Fibroblast of upper back skin (primary cell): Measurements from ENCODE around the gene C11orf98.
"Not testable (repeated sequence)": the region's sequence is repeated elsewhere in the genome, so short reads cannot be mapped to it uniquely, and the experiment has no call there.

Experiments used
- DNase-seq: peaks from one replicate; pipeline ENCODE4 v3.0.0-alpha.2; 2013

C11orf98 gene

DNA sequence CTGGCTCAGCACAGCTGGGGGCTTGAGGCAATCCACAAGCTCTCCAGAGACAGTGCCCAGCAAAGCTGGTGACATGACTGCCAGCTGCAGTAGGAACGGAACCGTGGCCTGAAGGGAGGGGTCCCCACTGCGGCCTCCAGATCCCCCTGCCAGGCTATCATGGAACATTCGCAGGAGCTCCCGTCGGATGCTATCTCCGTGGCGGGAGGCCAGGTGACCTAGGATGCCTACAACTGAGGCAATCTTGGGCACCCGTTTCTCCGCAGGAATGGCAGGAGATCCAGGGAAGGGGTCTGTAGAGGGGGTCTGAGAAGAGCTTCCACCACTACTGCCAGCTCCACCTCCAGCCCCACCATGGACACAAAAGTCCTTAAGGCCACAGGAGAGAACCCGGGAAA is 16.0 kb downstream of the C11orf98 start:
- DNase-seq = no peak

DNA sequence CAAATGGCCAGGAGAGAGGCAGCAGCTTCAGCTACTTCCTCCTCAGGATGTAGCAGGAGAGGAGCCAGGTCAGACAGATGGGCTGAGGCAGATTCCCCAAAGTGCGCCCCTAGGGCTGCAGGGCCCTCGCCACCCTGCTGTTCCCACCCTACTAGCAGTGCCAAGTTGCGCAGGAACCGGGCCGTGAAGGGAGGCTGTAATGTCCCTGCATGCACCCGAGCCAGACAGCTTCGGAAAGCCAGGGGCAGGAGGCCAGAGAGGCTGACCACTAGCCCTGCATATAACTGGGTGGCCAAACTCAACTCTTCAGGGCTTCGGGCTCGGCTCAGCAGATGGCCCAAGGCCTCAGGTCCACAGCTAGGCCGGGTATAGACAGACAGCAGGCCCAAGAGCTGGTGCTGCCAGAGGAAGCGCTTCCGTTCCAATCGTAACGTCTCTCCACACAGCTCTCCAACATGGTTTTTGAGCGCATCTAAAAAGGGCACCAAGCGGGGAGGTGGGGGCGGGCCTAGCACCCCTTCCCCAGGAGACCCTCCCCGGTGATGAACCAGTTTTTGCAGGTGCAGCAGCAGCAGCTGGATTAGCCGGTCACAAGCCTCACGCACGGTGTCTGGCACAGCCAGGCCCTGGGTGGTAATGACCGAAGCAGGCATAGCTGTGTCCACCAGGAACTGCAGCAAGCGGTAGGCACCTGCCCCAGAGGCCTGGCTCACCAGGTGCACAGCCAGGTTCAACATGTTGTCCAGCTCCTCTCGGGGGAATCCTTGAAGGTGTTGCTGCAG is 16.6 kb downstream of the C11orf98 start:
- no peak for DNase-seq

DNA sequence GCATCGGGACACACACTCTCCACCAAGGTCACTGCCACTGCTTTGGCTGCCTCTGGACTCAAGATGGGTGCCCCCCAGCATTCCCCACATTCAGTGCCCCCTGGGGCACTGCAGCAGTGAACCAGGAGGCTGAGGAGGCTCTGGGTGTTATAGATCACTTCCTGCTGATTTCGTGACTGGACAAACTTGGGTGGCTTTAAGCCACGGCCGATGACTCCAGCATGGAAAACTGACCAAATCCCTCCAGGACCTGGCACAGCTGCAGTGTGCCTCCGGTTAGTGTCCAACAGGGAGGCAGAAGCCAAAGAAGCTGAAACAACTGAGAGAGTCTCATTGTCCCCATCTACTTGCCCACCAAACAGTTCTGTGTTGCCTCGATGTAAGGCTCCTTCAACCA is 17.4 kb downstream of the C11orf98 start:
- no peak for DNase-seq

DNA sequence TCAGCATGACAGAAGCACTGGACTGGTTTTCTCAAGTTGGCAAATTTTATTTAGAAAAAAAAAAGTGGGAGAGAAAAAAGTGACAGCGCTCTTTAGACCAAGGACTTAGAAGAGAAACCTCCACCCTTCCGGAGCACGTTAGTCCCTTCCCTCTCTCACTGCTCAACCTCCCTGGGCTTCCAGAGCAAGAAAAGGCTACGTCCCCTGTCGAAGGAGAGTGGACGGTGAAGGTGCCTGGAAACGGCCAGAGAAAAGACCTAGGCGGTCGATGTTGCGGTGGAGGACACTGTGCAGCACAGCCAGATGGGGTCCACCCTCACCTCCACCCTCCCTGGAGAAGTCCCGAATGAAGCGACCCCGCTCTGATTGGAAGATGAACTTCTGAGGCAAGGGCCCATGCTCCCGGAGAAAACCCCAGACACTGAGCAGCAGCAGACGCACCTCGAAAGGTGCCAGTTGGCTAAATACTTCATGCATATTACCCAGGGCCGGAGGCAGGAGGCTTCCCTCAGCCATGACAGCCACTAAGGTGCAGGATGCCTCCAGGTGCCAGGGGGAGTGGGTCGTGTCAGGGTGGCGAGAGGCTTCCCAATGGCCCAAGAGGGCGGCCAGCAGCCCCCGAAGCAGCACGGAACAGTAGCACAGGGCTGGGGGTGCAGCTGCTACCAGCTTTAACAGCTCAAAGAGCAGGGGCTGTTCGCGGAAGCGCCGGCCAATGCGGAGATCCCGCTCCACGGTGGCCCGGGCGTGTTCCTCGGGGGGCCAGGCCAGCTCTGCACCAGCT is 18.0 kb downstream of the C11orf98 start:
- DNase-seq = no peak

DNA sequence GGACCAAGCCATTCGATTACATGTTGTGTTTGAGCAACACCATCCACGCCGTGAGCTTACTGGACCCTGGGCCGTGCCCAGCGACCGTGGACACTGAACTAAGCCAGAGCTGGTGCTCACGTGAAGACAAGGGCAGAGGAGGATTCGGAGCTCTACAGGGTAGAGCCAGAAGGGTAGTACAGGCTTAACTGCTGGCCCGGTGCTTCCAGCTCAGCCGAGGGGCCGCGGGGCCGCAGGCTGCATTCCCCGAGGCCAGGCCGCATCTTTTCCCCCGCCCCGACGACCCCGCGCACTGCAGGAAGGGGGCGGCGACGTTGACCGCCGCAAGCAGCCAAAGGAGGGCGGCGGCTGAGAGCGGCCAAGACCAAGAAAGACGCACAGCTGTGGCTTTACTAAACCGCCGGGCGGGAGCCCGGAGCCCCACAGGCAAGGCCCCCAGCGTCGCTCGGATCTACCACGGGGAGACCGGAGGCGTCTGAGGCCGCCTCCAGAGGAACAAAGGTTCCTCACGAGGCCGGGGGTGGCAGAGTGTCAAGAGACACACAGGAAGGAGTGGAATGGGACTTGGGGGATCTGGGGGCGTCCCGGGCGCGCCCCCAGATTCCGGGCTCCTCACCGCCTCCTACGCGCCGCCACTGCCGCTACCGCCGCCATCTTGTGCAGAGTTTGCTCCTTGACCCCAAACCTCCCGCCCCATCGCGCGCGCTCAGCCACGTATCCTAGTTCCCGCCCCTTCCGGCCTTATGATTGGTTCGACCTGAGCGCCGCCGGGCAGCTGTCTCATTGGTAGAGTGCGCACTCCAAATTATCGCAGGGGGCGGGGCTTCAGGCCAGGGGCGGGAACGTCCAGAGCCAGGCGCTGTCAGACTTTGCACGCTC is 18.8 kb downstream of the C11orf98 start, which contains the start of gene GANAB:
Gene GANAB, minus strand, starts transcription at position 668 of the 879 bp plus-strand sequence. Its CDS starts 14 bp downstream, at position 654.
- DNase-seq = peak; percentile 97

DNA sequence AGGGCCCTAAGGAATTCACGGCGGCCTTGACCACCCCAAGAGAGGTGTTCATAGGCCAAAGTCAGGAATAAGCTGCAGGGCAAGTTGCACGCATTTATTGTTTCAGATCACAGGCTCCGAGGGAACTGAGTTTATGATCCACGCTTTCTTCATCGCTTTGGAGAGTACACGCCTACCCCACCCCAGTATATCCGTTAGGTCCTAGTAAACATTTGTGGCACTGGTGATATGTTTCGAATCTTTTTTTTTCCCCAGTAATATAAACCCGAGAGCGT is 19.4 kb downstream of the C11orf98 start:
- DNase-seq = no peak

DNA sequence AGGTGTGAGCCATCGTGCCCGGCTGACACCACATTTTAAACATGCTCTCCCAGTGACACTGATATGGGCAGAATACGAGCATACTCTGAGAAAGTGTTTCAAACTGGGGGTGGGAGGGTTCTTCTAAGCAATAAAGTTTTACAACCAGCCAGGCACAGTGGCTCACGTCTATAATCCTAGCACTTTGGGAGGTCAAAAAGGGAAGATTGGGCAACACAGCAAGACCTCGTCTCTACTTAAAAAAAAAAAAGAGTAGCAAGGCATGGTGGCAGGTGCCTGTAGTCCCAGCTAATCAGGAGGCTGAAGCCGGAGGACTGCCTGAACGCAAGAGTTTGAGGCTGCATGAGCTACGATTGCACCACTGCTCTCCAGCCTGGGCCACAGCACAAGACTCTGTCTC is 20.8 kb downstream of the C11orf98 start:
- DNase-seq = no peak

DNA sequence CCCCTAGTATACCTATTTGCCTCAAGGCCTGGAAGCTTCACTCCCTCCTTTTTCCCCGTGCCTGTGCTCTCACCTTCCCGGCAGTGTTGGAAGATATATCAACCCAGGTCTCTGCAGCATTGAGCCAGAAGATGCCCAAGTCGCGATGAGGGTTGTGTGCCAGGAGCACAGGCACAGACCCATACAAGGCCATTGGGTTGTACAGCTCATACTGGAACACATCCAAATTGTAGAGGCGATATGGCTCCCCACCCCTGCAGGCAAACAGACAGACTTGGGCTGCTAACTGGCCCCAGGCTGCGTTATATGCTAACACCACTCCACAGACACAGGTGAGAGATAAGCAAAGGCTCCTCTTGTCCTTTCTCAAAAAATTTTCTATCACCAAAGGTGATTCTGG is 32.5 kb downstream of the C11orf98 start:
- DNase-seq = no peak

DNA sequence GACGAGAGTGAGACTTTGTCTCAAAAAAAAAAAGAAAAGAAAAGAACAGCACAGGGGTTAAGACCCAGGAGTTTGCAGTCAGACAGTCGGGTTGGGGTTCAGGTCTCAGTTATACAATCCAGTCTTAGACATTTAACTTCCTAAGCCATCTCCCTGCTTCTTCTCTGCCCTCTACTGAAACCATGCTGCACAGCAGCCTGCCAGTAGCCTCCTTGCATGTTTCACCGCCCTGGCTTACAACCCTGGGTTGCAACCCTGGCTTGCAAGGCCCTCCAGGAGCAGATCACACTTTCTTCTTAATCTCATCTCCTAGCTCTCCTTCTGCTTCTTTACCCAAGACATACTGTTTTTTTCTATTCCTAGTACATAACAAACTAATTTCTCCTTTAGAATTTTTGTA is 37.3 kb downstream of the C11orf98 start:
- no peak for DNase-seq

DNA sequence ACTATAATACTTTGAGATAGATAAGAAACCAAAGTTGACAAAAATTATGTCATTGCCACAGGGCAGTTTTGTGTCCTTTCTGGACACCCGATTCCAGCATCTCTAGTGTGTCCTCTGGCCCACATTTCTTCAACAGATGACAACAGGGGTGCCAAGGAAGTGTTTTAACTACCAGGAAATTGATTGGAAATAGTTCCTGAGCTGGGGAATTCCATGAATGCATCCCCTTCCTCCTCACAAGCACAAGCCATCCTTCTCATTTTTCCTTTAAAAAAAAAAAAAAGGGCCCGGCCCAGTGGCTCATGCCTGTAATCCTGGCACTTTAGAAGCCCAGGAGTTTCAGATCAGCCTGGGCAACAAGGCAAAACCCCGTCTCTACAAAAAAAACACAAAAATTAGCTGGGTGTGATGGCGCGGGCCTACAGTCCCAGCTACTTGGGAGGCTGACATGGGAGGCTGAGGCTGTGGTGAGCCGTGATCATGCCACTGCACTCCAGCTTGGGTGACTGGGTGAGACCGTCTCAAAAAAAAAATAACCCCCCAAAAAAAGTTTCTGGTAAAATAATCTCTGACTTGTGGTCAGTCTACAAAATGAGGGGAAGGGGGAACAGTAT is 42.4 kb downstream of the C11orf98 start:
- peak; percentile 10 for DNase-seq

DNA sequence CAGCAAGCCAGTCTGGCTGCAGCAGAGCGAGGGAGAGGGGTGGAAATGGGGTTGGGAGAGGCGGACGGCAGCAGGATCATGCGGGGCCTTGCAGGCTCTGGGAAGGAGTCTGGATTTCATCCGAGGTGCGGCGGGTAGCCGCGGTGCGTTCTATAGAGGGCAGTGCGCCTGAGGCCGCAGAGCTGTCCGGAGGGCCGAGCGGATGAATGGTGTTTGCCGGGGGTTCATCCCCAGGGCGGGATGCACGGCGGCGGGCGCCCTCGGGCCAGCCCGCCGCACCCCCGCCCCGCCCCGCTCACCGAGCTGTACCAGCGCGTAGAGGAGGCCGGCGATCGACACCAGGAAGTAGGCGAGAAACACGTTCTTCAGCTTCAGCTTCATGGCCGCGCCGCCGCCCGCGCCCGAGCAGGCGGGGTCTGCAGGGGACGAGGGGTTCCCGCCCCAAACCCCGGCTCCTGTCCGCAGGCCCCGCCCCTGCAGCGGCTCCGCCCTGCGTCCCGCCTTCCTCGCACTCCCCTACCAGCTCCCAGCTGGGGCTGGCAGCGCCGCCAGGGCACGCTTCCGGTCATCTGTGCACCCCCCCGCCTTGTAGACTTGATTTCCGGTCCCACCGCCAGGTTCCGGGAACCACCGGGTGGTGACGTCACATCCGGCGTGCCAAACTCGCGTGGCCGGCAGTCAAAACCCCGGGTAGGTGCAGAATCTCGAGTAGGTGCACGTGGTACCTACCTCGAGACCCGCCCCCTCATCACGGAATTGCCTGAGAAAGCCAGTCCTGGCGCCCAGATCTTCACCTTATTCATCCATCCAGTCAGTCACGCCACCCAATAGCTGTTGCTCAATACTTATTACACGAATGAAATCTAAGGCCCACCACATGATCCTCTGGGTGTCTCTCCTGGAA is 43.2 kb downstream of the C11orf98 start, which contains the start of gene B3GAT3:
Gene B3GAT3, minus strand, starts transcription at position 420 of the 904 bp plus-strand sequence. Its CDS starts 39 bp downstream, at position 381.
- DNase-seq = peak; percentile 97

DNA sequence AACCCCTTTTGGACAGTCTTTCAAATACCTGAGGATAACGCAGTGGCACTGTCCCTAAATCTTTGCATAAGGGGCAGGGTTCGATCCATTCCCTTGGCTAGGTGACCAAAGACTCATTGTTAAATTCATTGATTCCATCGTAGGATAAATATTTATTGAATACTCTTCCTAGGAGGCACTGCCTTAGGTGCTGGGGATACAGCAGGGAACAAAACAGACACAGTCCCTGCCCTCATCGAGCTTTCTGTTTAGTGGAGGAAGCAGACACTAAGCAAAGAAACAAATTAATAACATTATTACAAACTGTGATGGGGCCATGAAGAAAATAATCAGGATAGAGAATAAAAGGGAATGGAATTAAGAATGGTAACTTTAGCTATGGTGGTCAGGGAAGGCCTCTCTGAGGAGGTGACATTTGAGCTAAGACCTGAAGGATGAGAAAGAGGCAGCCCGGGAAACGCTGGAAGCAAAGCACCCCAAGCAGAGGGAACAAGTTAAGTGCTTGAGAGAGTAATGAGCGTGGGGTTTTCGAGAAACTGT is 43.9 kb downstream of the C11orf98 start:
- DNase-seq = no peak

DNA sequence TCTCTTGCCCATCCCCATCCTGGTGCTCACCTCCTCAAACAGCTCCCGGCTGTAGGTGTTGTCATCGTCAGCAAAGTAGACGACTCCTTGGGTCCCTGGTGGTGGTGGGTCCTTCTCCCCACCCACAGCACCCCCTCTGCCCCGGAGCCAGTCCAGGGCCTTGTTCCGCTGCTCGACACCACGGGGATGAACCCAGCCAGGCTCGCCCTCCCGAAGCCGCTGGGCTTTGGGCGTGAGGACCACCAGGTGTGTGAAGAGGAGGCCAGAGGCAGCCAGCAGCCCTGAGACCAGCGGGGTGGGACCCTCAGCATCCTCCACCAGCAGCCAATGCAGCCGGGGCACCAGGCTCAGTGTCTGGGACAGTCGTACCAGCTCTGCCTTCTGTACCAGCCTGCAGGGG is 48.1 kb downstream of the C11orf98 start:
- DNase-seq = not testable (repeated sequence)

DNA sequence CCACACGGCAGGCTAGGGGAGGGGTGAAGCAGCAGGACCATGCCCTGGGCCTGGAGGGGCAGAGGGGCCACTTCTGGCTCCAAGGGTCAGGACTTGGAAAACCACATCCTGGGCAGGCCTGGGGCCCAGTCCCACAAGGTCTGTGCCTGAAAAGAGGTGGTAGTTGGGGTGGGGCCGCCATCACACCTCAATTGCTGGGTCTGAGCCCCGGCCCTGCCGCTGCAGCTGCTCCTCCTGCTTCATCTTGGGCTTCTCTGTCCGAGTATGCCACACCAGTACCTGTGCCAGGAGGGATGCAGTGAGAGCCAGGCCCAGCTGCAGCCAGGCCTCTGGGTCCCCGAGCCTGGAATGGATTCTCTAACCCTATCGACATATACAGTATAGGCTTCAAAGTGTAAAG is 49.5 kb downstream of the C11orf98 start:
- no peak for DNase-seq

DNA sequence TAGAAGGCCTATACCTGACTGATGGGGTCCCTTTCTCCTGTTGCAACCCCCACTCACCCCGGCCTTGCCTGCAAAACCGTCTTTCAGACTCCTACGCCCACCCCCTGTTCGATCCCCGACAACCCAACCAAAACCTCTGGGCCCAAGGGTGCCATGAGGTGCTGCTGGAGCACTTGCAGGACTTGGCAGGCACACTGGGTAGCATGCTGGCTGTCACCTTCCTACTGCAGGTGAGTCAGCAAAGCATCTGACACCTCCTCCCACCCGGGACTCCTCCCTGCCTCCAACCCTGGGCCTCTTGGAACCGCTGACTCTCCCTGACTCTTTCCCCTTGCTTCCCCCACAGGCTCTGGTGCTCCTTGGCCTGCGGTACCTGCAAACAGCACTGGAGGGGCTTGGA is 50.7 kb downstream of the C11orf98 start:
- no peak for DNase-seq

DNA sequence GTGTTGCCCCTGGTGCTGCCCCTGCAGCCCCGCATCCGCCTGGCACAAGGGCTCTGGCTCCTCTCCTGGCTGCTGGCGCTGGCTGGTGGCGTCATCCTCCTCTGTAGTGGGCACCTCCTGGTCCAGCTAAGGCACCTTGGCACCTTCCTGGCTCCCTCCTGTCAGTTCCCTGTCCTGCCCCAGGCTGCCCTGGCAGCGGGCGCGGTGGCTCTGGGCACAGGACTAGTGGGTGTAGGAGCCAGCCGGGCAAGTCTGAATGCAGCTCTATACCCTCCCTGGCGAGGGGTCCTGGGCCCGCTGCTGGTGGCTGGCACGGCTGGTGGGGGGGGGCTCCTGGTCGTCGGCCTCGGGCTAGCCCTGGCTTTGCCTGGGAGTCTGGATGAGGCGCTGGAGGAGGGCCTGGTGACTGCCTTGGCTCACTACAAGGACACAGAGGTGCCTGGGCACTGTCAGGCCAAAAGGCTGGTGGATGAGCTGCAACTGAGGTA is 51.7 kb downstream of the C11orf98 start:
- no peak for DNase-seq
